Lung (tissue), 12 donors: Measurements from ENCODE around the gene IL31RA. TPM values are rescaled to one million over a fixed set of nuclear protein-coding genes. Genes with fewer than 3 reads are reported as not detected.

Source experiments
- ATAC-seq: fragments of 200-7000 bp; cut with Tn5 transposase; one replicate; pipeline ENCODE4 v1.9.1; 2020; ENCODE audit warnings: moderate number of reproducible peaks; ENCODE audit not compliant: insufficient read depth, low FRiP score
- DNase-seq, 3 donors: peaks; one replicate each; pipeline ENCODE4 v3.0.0-alpha.2; 2013 to 2017
- H3K27ac ChIP-seq, 2 donors: one replicate each; pipeline ENCODE4 v1.5.1; 2013; ENCODE audit warnings: mild to moderate bottlenecking in 2 of 2, moderate library complexity in 2 of 2, control low read depth in 1 of 2, inconsistent platforms in 1 of 2, low read depth in 1 of 2, low read length in 1 of 2
- H3K27me3 ChIP-seq, 3 donors: one replicate each; pipeline ENCODE4 v1.5.1; 2013; ENCODE audit warnings: low read length in 2 of 3; ENCODE audit not compliant: control insufficient read depth in 3 of 3, insufficient read depth in 3 of 3
- H3K36me3 ChIP-seq, 4 donors: one replicate each; pipeline ENCODE4 v1.5.1; 2013; ENCODE audit warnings: low read length in 4 of 4, mild to moderate bottlenecking in 1 of 4, moderate library complexity in 1 of 4; ENCODE audit not compliant: control insufficient read depth in 4 of 4, insufficient read depth in 4 of 4
- H3K4me1 ChIP-seq, 5 donors: one replicate each; pipeline ENCODE4 v1.5.1; 2013; ENCODE audit warnings: low read length in 5 of 5, mild to moderate bottlenecking in 2 of 5, moderate library complexity in 1 of 5; ENCODE audit not compliant: control insufficient read depth in 5 of 5, insufficient read depth in 5 of 5
- H3K4me3 ChIP-seq: one replicate; pipeline ENCODE4 v1.5.1; 2013; ENCODE audit warnings: mild to moderate bottlenecking, control low read depth, moderate library complexity
- H3K9ac ChIP-seq, 2 donors: one replicate each; pipeline ENCODE4 v1.5.1; 2013; ENCODE audit warnings: low read length in 2 of 2, control low read depth in 1 of 2; ENCODE audit not compliant: insufficient read depth in 1 of 2
- H3K9me3 ChIP-seq, 4 donors: one replicate each; pipeline ENCODE4 v1.5.1; 2013; ENCODE audit warnings: low read length in 3 of 4, mild to moderate bottlenecking in 1 of 4, moderate library complexity in 1 of 4; ENCODE audit not compliant: control insufficient read depth in 4 of 4, insufficient read depth in 3 of 4
- CTCF ChIP-seq: IDR thresholded peaks from 2 replicates; pipeline ENCODE4 v1.5.1; 2012; ENCODE audit warnings: mild to moderate bottlenecking; ENCODE audit errors: control extremely low read depth, extremely low read depth
- WGBS, 2 donors: extraction: QIAGEN DNeasy Blood & Tissue Kit; methylation state at CpG; one replicate each; pipeline ENCODE4 v1.1.7; 2013; 5-methylcytosine and 5-hydroxymethylcytosine counted together
- polyA plus RNA-seq, 2 donors: library from polyadenylated mRNA; stranded (reverse); fragments of 200-250 nt; gene quantifications; one replicate each; pipeline ENCODE4 v1.2.1, GENCODE V29; 2013
- total RNA-seq, 2 donors: library from RNA; depleted of rRNA in 1 of 2; stranded (reverse); fragments of >200 nt in 1 of 2; gene quantifications; one replicate each; pipeline ENCODE4 v1.2.1, GENCODE V29; 2014 to 2021
- donor health status: control.
- donor health status: control.
- donor health status: Bipolar disorder and iron deficiency.
- donor health status: healthy.
- donor health status: DM: yes; HTN: yes; CAD: no.

IL31RA gene
- total and polyA plus RNA-seq, 4 donors: 0.04 to 0.21 (median 0.11) TPM

GRCh38 chr5:55817030-55817429 is 34.1 kb upstream of the IL31RA start:
- Histone ChIP-seq H3K9me3 (no peaks in the 10 kb centered on the region), H3K27ac (no peak overlapping the region), H3K27me3 (peaks cover 0 to 17% (median 11%) of the 10 kb centered on the region in 3 donors), H3K9ac (no peak overlapping the region), H3K36me3 (no peaks in the 10 kb centered on the region), H3K4me3 (no peak overlapping the region), H3K4me1 (peaks cover 0 to 17% (median 4%) of the 10 kb centered on the region in 5 donors)
- DNase-seq: peak in 2 of 3 donors; percentile 56 to 71
- ATAC-seq: no peak
- WGBS, 2 donors: 76 to 87% methylated on average over 2 of the region's 2 CpGs
- no peak for TF ChIP-seq CTCF

- Histone ChIP-seq H3K27ac (no peak overlapping the region), H3K9me3 (no peaks in the 10 kb centered on the region), H3K4me3 (no peak overlapping the region), H3K4me1 (peaks cover 0 to 19% (median 4%) of the 10 kb centered on the region in 5 donors), H3K9ac (no peak overlapping the region), H3K36me3 (no peaks in the 10 kb centered on the region), H3K27me3 (peaks cover 0 to 26% (median 22%) of the 10 kb centered on the region in 3 donors)
- WGBS, 2 donors: 86 to 87% methylated on average over 6 of the region's 6 CpGs
- ATAC-seq: no peak
- TF ChIP-seq CTCF: no peak
- DNase-seq: no peak
Observed at GRCh38 chr5:55820488-55820887, 30.7 kb upstream of the IL31RA start.

GRCh38 chr5:55821731-55822512 is 29.2 kb upstream of the IL31RA start:
- no peak for TF ChIP-seq CTCF

More at GRCh38 chr5:55821731-55822512, 29.2 kb upstream of the IL31RA start:
- 6 to 20% methylated on average over 44 to 45 of the region's 45 CpGs for WGBS, 2 donors
- peak; percentile 42 to 69 (median 50) for DNase-seq
- Histone ChIP-seq H3K9me3 (no peaks in the 10 kb centered on the region), H3K27me3 (peaks cover 0 to 26% (median 22%) of the 10 kb centered on the region in 3 donors), H3K4me3 (no peak overlapping the region), H3K9ac (no peak overlapping the region), H3K4me1 (peaks cover 0 to 11% (median 1%) of the 10 kb centered on the region in 5 donors), H3K27ac (no peak overlapping the region), H3K36me3 (no peaks in the 10 kb centered on the region)
- ATAC-seq: peak; percentile 41
